Measurements from ENCODE around the gene APBB2.

APBB2 gene

GRCh38 chr4:41189666-41190065 lies 24.7 kb downstream of the APBB2 start:
- no peak for TF ChIP-seq CSDC2 (CRISPR knock-in tag; IDR thresholded peaks at IDR 0.05)
- no peak for TF ChIP-seq CREB5 (CRISPR knock-in tag; IDR thresholded peaks at IDR 0.05; ENCODE audit: low read depth)
- no peak for TF ChIP-seq TCF4 (CRISPR knock-in tag; IDR thresholded peaks at IDR 0.05; ENCODE audit: borderline replicate concordance)
- TF ChIP-seq TOX (CRISPR knock-in tag; IDR thresholded peaks at IDR 0.05; ENCODE audit: borderline replicate concordance): no peak
- TF ChIP-seq ZFP3 (CRISPR knock-in tag; IDR thresholded peaks at IDR 0.05): no peak
- TF ChIP-seq ZNF565 (CRISPR knock-in tag; conservative IDR thresholded peaks at IDR 0.05; ENCODE audit: low read depth): no peak
- TF ChIP-seq OSR1 (CRISPR knock-in tag; IDR thresholded peaks at IDR 0.05): no peak
- no peak for TF ChIP-seq ZC3H10 (CRISPR knock-in tag; IDR thresholded peaks at IDR 0.05)
- no peak for TF ChIP-seq PATZ1 (CRISPR knock-in tag; IDR thresholded peaks at IDR 0.05; ENCODE audit: borderline replicate concordance)
- TF ChIP-seq ISL1 (CRISPR knock-in tag; IDR thresholded peaks at IDR 0.05): no peak
- TF ChIP-seq ARNTL (CRISPR knock-in tag; IDR thresholded peaks at IDR 0.05; ENCODE audit: borderline replicate concordance, low read depth): no peak
- no peak for TF ChIP-seq RARB (CRISPR knock-in tag; IDR thresholded peaks at IDR 0.05)
- TF ChIP-seq ZNF70 (CRISPR knock-in tag; IDR thresholded peaks at IDR 0.05): no peak
- TF ChIP-seq SNAI2 (CRISPR knock-in tag; IDR thresholded peaks at IDR 0.05): no peak
- ATAC-seq: no peak

- no peak for TF ChIP-seq OSR1 (CRISPR knock-in tag; IDR thresholded peaks at IDR 0.05)
- TF ChIP-seq TOX (CRISPR knock-in tag; IDR thresholded peaks at IDR 0.05; ENCODE audit: borderline replicate concordance): no peak
- no peak for TF ChIP-seq TCF4 (CRISPR knock-in tag; IDR thresholded peaks at IDR 0.05; ENCODE audit: borderline replicate concordance)
- TF ChIP-seq ZC3H10 (CRISPR knock-in tag; IDR thresholded peaks at IDR 0.05): no peak
- TF ChIP-seq CSDC2 (CRISPR knock-in tag; IDR thresholded peaks at IDR 0.05): no peak
- TF ChIP-seq POU6F1 (CRISPR knock-in tag; IDR thresholded peaks at IDR 0.05; ENCODE audit: borderline replicate concordance, low read depth): no peak
- TF ChIP-seq CSRNP3 (CRISPR knock-in tag; IDR thresholded peaks at IDR 0.05): no peak
- ATAC-seq: no peak
These were observed 25.3 kb downstream of the APBB2 start for GRCh38 chr4:41189076-41189475.

- ATAC-seq: peak; percentile 79
These were observed 28.4 kb downstream of the APBB2 start for GRCh38 chr4:41185614-41186592.

More at GRCh38 chr4:41185614-41186592, 28.4 kb downstream of the APBB2 start:
- TF ChIP-seq RARB (CRISPR knock-in tag; IDR thresholded peaks at IDR 0.05): no peak
- TF ChIP-seq TOX (CRISPR knock-in tag; IDR thresholded peaks at IDR 0.05; ENCODE audit: borderline replicate concordance): no peak
- TF ChIP-seq CREB5 (CRISPR knock-in tag; IDR thresholded peaks at IDR 0.05; ENCODE audit: low read depth): no peak
- TF ChIP-seq ARNTL (CRISPR knock-in tag; IDR thresholded peaks at IDR 0.05; ENCODE audit: borderline replicate concordance, low read depth): no peak
- TF ChIP-seq ISL1 (CRISPR knock-in tag; IDR thresholded peaks at IDR 0.05): no peak
- no peak for TF ChIP-seq ZFP3 (CRISPR knock-in tag; IDR thresholded peaks at IDR 0.05)
- no peak for TF ChIP-seq GLIS3 (CRISPR knock-in tag; IDR thresholded peaks at IDR 0.05)
- no peak for TF ChIP-seq TSHZ2 (CRISPR knock-in tag; IDR thresholded peaks at IDR 0.05)
- TF ChIP-seq OSR1 (CRISPR knock-in tag; IDR thresholded peaks at IDR 0.05): no peak
- TF ChIP-seq ZNF8 (CRISPR knock-in tag; IDR thresholded peaks at IDR 0.05): no peak
- TF ChIP-seq PPARA (CRISPR knock-in tag; IDR thresholded peaks at IDR 0.05; ENCODE audit: borderline replicate concordance): no peak
- no peak for TF ChIP-seq POU6F1 (CRISPR knock-in tag; IDR thresholded peaks at IDR 0.05; ENCODE audit: borderline replicate concordance, low read depth)

Data from SK-N-SH treated with all-trans-retinoic acid at 6 μM for 48 hours (cell line).